LHCN-M2 (cell line): Measurements from ENCODE around the gene ERI3. TPM values are rescaled to one million over a fixed set of nuclear protein-coding genes. Genes with fewer than 3 reads are reported as not detected.

ENCODE experiments used
- DNase-seq: peaks from one replicate; pipeline ENCODE4 v3.0.0-alpha.2; 2012; ENCODE audit warnings: low read depth
- total RNA-seq: library from RNA; depleted of rRNA; stranded (reverse); fragments of >200 nt; gene quantifications from 2 replicates; pipeline ENCODE4 v1.2.3, GENCODE V29; 2014

The ERI3 gene
- total RNA-seq, 1 experiment from 2014 or later: 59.7 TPM

GRCh38 chr1:44237721-44238457, 117.2 kb downstream of the ERI3 start:
- no peak for DNase-seq

GRCh38 chr1:44236490-44237272, 118.4 kb downstream of the ERI3 start:
- DNase-seq: no peak

GRCh38 chr1:44235808-44236207, 119.2 kb downstream of the ERI3 start:
- DNase-seq: no peak

- DNase-seq: no peak
Observed at GRCh38 chr1:44233593-44233992, 121.5 kb downstream of the ERI3 start.

GRCh38 chr1:44230796-44231195, 124.3 kb downstream of the ERI3 start:
- no peak for DNase-seq

GRCh38 chr1:44229435-44230167, 125.5 kb downstream of the ERI3 start:
- no peak for DNase-seq

- DNase-seq: no peak
Observed at GRCh38 chr1:44228218-44228617, 126.8 kb downstream of the ERI3 start.

- DNase-seq: no peak
Observed at GRCh38 chr1:44227211-44227610, 127.8 kb downstream of the ERI3 start.

GRCh38 chr1:44225761-44226160, 129.3 kb downstream of the ERI3 start:
- no peak for DNase-seq

GRCh38 chr1:44223187-44223610, 131.9 kb downstream of the ERI3 start:
- no peak for DNase-seq

GRCh38 chr1:44222397-44223186, 132.5 kb downstream of the ERI3 start:
- DNase-seq: no peak

GRCh38 chr1:44221769-44222168, 133.3 kb downstream of the ERI3 start:
- DNase-seq: no peak

GRCh38 chr1:44220755-44221154, 134.3 kb downstream of the ERI3 start:
- no peak for DNase-seq

GRCh38 chr1:44220001-44220751, 134.9 kb downstream of the ERI3 start:
- DNase-seq: peak; percentile 29

- no peak for DNase-seq
Observed at GRCh38 chr1:44219301-44219626, 135.8 kb downstream of the ERI3 start.

- no peak for DNase-seq
Observed at GRCh38 chr1:44218503-44219300, 136.4 kb downstream of the ERI3 start.

- DNase-seq: peak; percentile 58
Observed at GRCh38 chr1:44217809-44218410, 137.1 kb downstream of the ERI3 start.

- DNase-seq: peak; percentile 75
Observed at GRCh38 chr1:44213222-44214112, 141.6 kb downstream of the ERI3 start, which contains the start of gene DMAP1. Gene DMAP1 (plus strand): TSS chr1:44213471. CDS start chr1:44213754, 283 bp downstream.
